IPS-NIHi7 (cell line): Measurements from ENCODE around the gene COG1.
"Not testable (repeated sequence)": the region's sequence is repeated elsewhere in the genome, so short reads cannot be mapped to it uniquely, and the experiment has no call there.

ENCODE experiments used
- DNase-seq: peaks from one replicate; pipeline ENCODE4 v3.0.0; 2012; ENCODE audit warnings: mixed read lengths; ENCODE audit errors: extremely low spot score

Gene COG1

GRCh38 chr17:73192894-73193701, at the start of gene COG1:
TSS of gene COG1 (plus strand) at chr17:73193055. CDS start at chr17:73193070, 15 bp downstream.
- DNase-seq = peak; percentile 96

- DNase-seq = not testable (repeated sequence)
Observed at GRCh38 chr17:73144209-73144608, 48.6 kb upstream of the COG1 start.

GRCh38 chr17:73145641-73146040, 47.2 kb upstream of the COG1 start:
- no peak for DNase-seq

DNA sequence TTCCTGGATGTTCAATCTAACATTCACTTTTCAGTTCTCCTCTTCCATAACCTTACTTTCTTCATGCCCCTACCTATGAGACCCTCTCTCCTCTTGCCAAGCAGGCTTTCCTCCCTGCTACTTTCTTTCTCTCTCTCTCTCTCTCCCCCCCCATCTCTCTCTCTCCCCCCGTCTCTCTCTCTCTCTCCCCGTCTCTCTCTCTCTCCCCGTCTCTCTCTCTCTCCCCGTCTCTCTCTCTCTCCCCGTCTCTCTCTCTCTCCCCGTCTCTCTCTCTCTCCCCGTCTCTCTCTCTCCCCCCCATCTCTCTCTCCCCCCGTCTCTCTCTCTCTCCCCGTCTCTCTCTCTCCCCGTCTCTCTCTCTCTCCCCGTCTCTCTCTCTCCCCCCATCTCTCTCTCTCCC, 45.1 kb upstream of the COG1 start:
- not testable (repeated sequence) for DNase-seq

DNA sequence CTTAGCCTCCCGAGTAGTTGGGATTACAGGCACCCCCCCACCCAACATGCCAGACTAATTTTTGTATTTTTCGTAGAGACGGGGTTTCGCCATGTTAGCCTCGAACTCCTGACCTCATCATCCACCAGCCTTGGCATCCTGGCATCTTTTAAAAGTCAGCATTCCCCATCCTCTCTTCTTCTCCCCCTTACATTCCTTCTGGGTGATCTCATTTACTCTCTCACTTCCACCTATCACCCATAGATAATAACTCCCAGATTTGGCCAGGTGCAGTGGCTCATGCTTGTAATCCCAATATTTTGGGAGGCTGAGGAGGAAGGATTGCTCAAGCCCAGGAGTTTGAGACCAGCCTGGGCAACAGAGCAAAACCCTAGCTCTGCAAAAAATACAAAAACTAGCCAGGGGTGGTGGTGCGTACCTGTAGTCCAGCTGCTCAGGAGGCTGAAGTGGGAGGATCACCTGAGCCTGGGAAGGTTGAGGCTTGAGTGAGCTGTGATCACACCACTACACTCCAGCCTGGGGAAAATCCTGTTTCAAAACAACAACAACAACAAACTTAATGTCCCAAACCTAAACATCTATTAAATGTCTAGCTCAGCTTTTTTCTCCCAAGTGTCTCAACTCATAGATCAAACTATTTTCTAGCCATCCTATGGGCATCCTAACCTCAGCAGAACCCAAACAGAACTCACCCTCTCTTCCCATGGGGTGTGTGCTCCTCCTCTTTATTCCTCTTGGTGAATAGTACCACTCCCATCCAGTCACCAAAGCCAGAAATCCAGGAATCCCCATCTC, 44.1 kb upstream of the COG1 start:
- DNase-seq = no peak

DNA sequence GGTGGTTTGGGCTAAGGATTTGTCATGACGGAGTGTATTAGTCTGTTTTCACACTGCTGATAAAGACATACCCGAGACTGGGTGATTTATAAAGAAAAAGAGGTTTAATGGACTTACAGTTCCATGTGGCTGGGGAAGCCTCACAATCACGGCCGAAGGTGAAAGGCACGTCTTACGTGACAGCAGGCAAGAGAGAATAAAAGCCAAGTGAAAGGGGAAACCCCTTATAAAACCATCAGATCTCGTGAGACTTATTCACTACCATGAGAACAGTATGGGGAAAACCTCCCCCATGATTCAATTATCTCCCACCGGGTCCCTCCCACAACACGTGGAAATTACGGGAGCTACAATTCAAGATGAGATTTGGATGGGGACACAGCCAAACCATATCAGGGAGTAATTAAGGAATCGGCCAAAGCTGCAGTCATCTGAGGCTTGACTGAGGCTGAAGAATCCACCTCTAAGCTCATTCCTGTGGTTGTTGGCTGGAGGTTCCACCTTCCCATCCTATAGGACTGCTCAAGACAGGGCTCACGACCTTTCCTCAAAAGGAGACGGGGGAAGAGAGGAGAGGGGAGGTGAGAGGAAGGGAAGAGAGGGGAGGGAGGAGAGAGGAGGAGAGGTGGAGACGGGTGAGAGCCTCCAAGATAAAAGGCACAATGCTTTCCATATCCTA, 42.1 kb upstream of the COG1 start:
- DNase-seq = not testable (repeated sequence)

GRCh38 chr17:73151916-73152632, 40.8 kb upstream of the COG1 start:
- DNase-seq = no peak

DNA sequence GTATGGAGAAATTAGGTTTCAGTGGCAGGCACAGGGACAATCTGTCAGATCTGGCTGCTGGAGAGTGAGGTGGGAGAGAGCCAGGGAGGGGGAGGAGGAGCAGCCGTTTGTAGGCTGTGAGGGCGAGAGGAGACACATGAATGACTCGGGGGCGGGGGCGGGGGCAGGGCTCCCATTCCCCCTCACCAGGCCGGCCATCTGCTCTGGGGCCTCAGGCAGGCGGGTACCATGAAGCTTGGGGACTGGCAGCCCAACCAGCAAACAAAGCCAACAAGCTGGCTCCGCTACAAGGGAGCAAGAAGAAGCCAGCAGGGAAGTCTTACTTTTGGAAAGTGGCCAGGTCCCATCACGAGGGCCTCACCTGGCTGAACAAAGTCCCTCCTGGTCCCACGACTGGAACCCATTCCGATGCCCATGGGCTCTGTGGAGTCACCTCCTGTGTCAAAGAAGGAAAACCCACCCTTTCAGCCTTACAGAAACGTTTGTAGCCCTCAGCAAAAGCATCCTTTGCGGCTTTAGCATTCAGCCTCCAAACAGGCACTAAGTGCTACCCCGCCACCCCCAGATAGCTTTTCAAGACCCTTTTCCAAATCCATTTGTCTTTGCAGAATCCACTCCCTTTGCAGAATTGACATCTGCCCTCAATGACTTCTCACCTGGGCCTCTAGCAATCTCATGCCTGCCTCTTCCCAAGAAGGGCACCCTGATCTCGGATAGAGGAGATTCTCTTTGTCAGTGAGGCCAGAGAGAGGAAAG, 37.3 kb upstream of the COG1 start:
- DNase-seq = peak; percentile 57

DNA sequence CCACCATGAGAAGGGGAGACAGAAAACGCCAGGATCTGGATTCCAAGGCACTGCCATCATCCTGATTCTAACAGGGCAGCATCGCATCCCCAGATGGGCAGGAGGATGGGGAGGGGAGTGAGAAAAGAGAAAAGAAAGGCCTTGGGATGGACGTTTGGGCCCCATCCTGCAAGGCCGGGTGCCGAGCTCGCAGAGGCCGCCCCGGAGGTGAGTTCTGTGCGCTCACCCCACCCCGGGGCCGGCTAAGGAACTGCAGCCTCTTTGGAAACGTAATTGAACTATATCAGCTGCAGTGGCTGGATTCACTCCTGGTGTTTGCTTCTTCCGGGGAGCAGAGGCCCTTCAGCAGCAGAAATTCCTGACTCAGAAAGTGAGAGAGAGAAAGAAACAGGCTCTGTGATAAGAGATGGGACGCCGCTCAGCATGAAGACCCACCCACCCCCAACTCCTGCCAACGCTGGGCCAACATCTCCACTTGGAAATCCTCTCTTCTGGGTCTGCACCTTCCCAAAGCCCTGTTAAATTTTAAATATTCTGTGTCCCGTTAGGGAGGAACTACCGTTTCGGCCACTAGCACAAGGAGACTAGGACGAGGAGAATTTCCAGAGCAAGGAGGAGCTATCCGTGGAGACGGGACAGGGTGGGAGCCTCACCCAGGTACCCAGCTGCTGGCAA, 36.6 kb upstream of the COG1 start:
- peak; percentile 88 for DNase-seq

DNA sequence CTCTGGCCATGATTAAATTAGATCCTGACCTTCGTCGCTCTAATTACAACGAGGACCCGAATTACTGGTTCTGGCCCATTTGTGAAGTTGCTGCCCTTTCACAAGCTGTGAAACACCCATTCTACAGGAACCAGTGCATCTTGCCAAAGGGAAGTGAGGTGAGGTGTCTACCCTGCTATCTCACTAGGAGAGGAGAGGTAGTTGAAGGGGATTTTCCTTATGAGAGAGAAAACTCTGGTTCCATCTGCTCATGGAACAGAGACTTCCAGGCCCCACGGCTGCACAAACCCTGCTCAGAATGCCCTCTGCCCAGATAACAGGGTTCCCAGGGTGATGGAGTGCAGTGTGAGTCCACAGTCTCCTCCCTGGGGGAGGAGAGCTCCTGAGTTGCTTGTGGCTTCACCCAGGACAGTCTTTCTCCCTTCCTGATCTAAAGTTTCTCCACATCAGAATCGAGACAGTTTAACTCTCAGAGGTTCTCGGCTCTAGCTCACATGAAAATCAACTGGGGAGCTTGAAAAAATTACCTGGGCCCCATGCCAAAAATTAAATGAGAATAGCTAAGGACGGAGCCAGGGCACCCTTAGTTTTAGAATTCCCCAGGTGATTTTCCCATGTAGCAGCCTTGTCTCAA, 35.9 kb upstream of the COG1 start:
- DNase-seq = no peak

GRCh38 chr17:73157521-73157890, 35.3 kb upstream of the COG1 start:
- no peak for DNase-seq

GRCh38 chr17:73158133-73158532, 34.7 kb upstream of the COG1 start:
- DNase-seq = no peak

DNA sequence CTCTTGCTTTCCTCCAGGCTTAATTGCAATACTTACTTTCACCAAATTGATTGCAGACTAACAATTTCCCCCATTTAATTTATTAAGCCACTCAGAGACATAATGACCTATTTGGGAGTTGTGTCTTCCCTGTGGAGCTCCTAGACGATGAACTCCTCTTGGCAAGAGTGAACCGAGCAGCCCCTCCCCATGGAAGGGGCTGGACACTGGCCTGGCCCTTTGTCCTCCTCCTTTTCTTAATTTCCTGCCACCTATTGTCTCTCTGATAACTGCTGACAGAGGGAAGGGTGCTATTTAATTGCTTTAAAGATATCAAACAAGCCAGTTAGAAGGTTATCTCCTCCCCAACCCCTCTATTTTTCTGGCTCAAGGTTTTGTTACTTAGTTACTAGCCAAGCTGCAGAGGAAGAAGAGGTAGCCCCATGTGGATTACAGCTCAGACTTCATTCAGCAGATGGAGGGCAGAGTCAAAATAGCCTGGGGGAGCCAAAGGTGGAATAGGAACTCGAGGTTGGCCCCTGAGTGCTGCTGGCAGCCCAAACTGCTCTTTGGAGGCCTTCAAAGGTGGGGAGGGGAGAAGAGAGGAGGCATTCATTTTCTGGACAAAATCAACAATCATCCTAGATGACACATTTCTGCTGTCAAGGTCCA, 31.8 kb upstream of the COG1 start:
- DNase-seq = no peak

- no peak for DNase-seq
Observed at GRCh38 chr17:73163043-73163442, 29.8 kb upstream of the COG1 start.

DNA sequence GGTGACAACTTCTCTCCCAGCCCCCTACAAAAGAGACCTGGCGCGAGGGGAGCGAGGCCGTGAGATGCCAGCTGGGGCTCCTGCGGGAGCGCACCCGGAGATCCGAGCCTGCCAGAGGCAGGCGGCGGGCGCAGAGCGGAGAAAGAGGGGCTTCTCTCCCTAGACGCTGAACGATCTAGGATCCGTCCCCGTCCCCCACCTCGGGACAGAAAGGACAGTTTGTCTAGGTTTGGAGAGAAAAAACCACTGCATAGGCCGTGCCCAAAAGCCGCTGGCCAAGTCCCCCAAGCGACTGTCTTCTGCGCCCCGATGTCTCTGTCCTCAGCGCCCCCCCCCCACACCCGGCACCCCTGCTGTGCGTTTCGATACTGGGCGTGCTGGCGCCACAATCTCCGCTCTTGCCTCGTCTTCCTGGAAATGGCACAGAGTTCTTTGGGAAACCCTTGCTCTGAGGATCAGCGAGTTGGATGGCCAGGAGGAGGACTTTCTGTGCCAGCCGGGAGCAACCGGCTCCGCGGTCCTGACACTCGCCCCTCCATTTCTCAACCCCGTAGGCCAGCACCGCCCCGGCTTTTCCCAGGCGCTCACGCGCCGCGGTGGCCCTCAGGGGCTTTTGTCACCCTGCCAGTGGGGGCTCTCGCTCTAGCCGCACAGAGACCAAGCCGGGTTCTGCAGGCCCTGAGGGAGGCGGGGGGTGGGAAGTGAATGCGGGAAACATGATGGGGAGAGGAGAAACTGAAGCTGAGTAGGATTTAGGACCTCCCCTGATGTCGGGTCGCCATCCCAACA, 27.0 kb upstream of the COG1 start:
- DNase-seq = no peak

DNA sequence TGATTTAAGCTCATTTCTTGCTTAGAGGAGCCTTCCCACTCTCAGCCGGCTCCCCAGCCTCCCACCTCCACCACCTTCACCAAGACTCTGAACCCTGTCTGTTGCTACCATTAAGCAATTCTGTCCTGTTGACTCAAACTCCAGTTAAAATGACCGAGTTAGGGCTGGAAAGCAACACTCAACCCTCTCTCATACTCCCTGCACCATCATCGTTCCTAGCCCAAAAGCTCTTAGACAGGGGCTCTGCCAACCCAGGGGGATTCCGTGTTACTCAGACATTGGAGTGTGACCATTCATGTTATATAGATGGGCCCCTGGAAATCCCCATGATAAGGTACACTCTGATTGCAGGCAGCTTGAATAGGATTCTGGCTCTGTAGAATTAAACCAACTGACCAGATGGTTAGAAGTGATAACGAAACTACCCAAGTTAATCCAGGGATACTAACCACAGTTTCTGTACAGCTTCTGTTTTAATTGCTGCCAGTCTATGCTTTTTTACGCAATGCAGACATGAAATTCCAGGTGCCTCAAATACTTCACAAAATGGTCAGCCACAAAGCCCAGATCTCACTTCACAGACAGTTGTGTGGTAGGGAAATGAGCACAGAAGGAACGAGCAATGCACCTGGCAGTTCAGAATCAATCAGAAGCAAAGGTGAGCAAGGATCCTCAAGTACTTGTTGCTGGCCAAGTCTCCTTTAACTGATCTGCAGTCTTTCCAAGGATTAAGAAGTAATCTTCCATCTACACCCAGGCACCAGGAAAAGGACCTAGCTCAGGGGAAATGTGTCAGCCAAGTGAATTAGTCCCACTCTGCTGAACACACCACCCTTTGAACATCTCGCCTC, 25.9 kb upstream of the COG1 start:
- no peak for DNase-seq

- DNase-seq = no peak
Observed at GRCh38 chr17:73168667-73169066, 24.2 kb upstream of the COG1 start.

DNA sequence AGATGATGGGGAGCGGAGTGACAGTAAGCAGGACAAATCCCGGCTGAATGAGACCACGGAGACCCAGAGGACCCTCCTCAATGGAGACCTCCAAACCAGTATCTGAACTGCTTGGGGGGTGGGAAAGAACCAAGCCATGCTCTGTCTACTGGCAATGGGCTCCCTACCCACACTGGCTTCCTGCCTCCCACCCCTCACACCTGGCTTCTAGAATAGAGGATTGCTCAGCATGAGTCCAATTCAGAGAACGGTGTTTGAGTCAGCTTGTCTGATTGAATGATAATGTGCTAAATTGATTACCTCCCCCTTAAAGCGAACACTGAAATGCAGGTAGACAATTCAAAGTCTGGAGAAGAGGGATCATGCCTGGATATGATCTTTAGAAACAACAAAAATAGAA, 22.5 kb upstream of the COG1 start:
- no peak for DNase-seq
